Sigmoid colon (tissue), 7 donors: ENCODE data around the gene QPCT. TPM values are rescaled to one million over a fixed set of nuclear protein-coding genes. Genes with fewer than 3 reads are reported as not detected.
A peak's percentile ranks its signal among the peaks of the same experiment; 100 is the strongest.

Experiments used
- DNase-seq: peaks from one replicate; pipeline ENCODE4 v3.0.0-alpha.2; 2019
- H3K27ac ChIP-seq, 4 donors: fragments of 200-600 bp; sonication (generic); one replicate each; pipeline ENCODE4 v1.5.1; 2016 to 2019; ENCODE audit warnings: mild to moderate bottlenecking in 1 of 4
- H3K27me3 ChIP-seq, 3 donors: fragments of 200-600 bp; sonication (generic); one replicate each; pipeline ENCODE4 v1.5.1; 2019; ENCODE audit warnings: mild to moderate bottlenecking in 1 of 3
- H3K36me3 ChIP-seq, 4 donors: fragments of 200-600 bp; sonication (generic); one replicate each; pipeline ENCODE4 v1.5.1; 2016 to 2019
- H3K4me1 ChIP-seq, 4 donors: fragments of 200-600 bp; sonication (generic); one replicate each; pipeline ENCODE4 v1.5.1; 2017 to 2019
- H3K4me3 ChIP-seq, 4 donors: fragments of 200-600 bp; sonication (generic); one replicate each; pipeline ENCODE4 v1.5.1; 2017 to 2019; ENCODE audit warnings: mild to moderate bottlenecking in 2 of 4, moderate library complexity in 1 of 4
- H3K9me3 ChIP-seq, 4 donors: fragments of 200-600 bp in 3 of 4; sonication (generic) in 3 of 4; one replicate each; pipeline versions ENCODE4 v1.5.1 to v1.6.1; 2013 to 2019
- EP300 ChIP-seq, 4 donors: sonication (generic); formaldehyde crosslinking; IDR thresholded peaks; one replicate each; pipeline ENCODE4 v1.6.1; 2017; ENCODE audit warnings: antibody characterized with exemption in 4 of 4
- POLR2A ChIP-seq, 2 donors: fragments of 450-650 bp; IDR thresholded peaks; one replicate each; pipeline ENCODE4 v1.6.1; 2016; ENCODE audit warnings: antibody characterized with exemption in 2 of 2, mild to moderate bottlenecking in 2 of 2, moderate library complexity in 2 of 2
- POLR2AphosphoS5 ChIP-seq, 4 donors: sonication (generic); formaldehyde crosslinking; IDR thresholded peaks; one replicate each; pipeline ENCODE4 v1.6.1; 2017; ENCODE audit warnings: antibody characterized with exemption in 4 of 4
- WGBS, 2 donors: extraction: QIAGEN DNeasy Blood & Tissue Kit; methylation state at CpG; one replicate each; pipeline ENCODE4 v1.1.7; 2013; 5-methylcytosine and 5-hydroxymethylcytosine counted together
- intact Hi-C: fragments of 100-400 bp; cut with DNase I; formaldehyde crosslinking; loops from one replicate; pipeline ENCODE4 v1.15.1; 2023
- polyA plus RNA-seq, 3 donors: library from polyadenylated mRNA; stranded (reverse); fragments of 200-250 nt; gene quantifications; one replicate each; pipeline ENCODE4 v1.2.3, GENCODE V29; 2013
- total RNA-seq, 4 donors: library from RNA; depleted of rRNA; stranded (reverse); fragments of >200 nt; gene quantifications; one replicate each; pipeline ENCODE4 v1.1.0, GENCODE V29; 2016
- TF ChIP-seq, protein P1 (sequence below), 4 experiments: fragments of 450-650 bp in 3 of 4; fragments of 200-600 bp in 1 of 4; IDR thresholded peaks; one replicate each; pipeline ENCODE4 v1.5.1; 2016 to 2019; ENCODE audit warnings: antibody characterized with exemption in 4 of 4, mild to moderate bottlenecking in 3 of 4, moderate library complexity in 2 of 4
- donor health status: healthy with polysubstance abuse.
- donor health status: Bipolar disorder and iron deficiency.
- donor health status: healthy.

The QPCT gene
- total and polyA plus RNA-seq, 7 donors = 1.2 to 94.9 (median 65.8) TPM

- intact Hi-C loops = loop anchor here (2.0 to 10.0 kb wide), 3 partner anchors 90 to 462 kb away; partner anchors contain the start of gene CDC42EP3
- 94 to 96% methylated on average over 7 of the region's 7 CpGs for WGBS, 2 donors
- no peaks in the 10 kb centered on the region for H3K27me3 ChIP-seq
- peaks cover 0 to 28% (median 22%) of the 10 kb centered on the region in 4 donors for H3K4me1 ChIP-seq
- no peaks in the 10 kb centered on the region for H3K9me3 ChIP-seq
- DNase-seq = no peak
- peak overlapping the region in 3 of 4 donors; percentile 60 to 76 (median 65) for H3K27ac ChIP-seq
- no peak for TF ChIP-seq EP300 (IDR thresholded peaks at IDR 0.05)
- TF ChIP-seq POLR2AphosphoS5 (IDR thresholded peaks at IDR 0.05) = no peak
- TF ChIP-seq POLR2A (IDR thresholded peaks at IDR 0.05) = no peak
- TF ChIP-seq, protein P1, sequence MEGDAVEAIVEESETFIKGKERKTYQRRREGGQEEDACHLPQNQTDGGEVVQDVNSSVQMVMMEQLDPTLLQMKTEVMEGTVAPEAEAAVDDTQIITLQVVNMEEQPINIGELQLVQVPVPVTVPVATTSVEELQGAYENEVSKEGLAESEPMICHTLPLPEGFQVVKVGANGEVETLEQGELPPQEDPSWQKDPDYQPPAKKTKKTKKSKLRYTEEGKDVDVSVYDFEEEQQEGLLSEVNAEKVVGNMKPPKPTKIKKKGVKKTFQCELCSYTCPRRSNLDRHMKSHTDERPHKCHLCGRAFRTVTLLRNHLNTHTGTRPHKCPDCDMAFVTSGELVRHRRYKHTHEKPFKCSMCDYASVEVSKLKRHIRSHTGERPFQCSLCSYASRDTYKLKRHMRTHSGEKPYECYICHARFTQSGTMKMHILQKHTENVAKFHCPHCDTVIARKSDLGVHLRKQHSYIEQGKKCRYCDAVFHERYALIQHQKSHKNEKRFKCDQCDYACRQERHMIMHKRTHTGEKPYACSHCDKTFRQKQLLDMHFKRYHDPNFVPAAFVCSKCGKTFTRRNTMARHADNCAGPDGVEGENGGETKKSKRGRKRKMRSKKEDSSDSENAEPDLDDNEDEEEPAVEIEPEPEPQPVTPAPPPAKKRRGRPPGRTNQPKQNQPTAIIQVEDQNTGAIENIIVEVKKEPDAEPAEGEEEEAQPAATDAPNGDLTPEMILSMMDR (IDR thresholded peaks at IDR 0.05) = no peak
- H3K36me3 ChIP-seq = no peaks in the 10 kb centered on the region
- no peak overlapping the region for H3K4me3 ChIP-seq
Observed at GRCh38 chr2:37415128-37415820, 70.8 kb downstream of the QPCT start.

- DNase-seq = no peak
- Histone ChIP-seq H3K4me3 (no peak overlapping the region), H3K4me1 (peaks cover 0 to 28% (median 22%) of the 10 kb centered on the region in 4 donors), H3K27me3 (no peaks in the 10 kb centered on the region), H3K27ac (no peak overlapping the region), H3K9me3 (no peaks in the 10 kb centered on the region), H3K36me3 (no peaks in the 10 kb centered on the region)
- intact Hi-C loops = loop anchor here (10.0 kb wide), 1 partner anchor 87 kb away; no protein-coding TSS in a partner anchor
- WGBS, 2 donors = 49 to 72% methylated on average over 4 of the region's 4 CpGs
- TF ChIP-seq EP300 (IDR thresholded peaks at IDR 0.05) (no peak), POLR2AphosphoS5 (IDR thresholded peaks at IDR 0.05) (no peak), POLR2A (IDR thresholded peaks at IDR 0.05) (no peak)
- TF ChIP-seq, protein P1 (IDR thresholded peaks at IDR 0.05) = no peak
Observed at GRCh38 chr2:37417321-37417720, 72.9 kb downstream of the QPCT start.

- Histone ChIP-seq H3K36me3 (no peaks in the 10 kb centered on the region), H3K4me1 (peaks cover 0 to 18% (median 12%) of the 10 kb centered on the region in 4 donors), H3K4me3 (no peak overlapping the region), H3K27me3 (no peaks in the 10 kb centered on the region), H3K9me3 (no peaks in the 10 kb centered on the region), H3K27ac (no peak overlapping the region)
- 87 to 88% methylated on average over 6 of the region's 6 CpGs for WGBS, 2 donors
- TF ChIP-seq POLR2AphosphoS5 (IDR thresholded peaks at IDR 0.05) (no peak), EP300 (IDR thresholded peaks at IDR 0.05) (no peak), POLR2A (IDR thresholded peaks at IDR 0.05) (no peak)
- TF ChIP-seq, protein P1 (IDR thresholded peaks at IDR 0.05) = no peak
- DNase-seq = no peak
- intact Hi-C loops = loop anchor here (10.0 kb wide), 1 partner anchor 86 kb away; no protein-coding TSS in a partner anchor
Observed at GRCh38 chr2:37418956-37419355, 74.5 kb downstream of the QPCT start.

DNA sequence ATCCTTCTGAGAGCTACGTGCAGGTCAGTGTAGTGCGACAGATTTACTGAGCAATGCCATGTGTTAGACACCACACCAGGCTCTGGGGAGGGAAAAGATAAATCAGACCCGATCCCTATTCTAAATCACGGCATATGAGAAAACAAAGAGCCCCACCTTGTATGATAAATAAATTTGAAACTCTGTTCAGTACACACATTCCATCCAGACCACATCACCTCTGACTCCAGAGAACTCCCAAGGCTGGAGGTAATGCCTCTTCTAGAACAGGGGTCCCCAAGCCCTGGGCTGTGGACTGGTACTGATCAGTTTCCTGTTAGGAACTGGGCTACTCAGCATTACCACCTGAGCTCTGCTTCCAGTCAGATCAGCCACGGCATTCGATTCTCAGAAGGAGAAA lies 77.3 kb downstream of the QPCT start:
- no peak for DNase-seq
- Histone ChIP-seq H3K36me3 (no peaks in the 10 kb centered on the region), H3K27me3 (no peaks in the 10 kb centered on the region), H3K27ac (no peak overlapping the region), H3K4me3 (no peak overlapping the region), H3K4me1 (peaks cover 0 to 3% (median 0%) of the 10 kb centered on the region in 4 donors), H3K9me3 (no peaks in the 10 kb centered on the region)
- intact Hi-C loops = no loop called here
- 76 to 88% methylated on average over 6 of the region's 6 CpGs for WGBS, 2 donors
- TF ChIP-seq, protein P1 (IDR thresholded peaks at IDR 0.05) = no peak
- TF ChIP-seq EP300 (IDR thresholded peaks at IDR 0.05) = no peak
- no peak for TF ChIP-seq POLR2A (IDR thresholded peaks at IDR 0.05)
- TF ChIP-seq POLR2AphosphoS5 (IDR thresholded peaks at IDR 0.05) = no peak
